ENCODE measurements around the gene C2orf15.
"Not testable (repeated sequence)": the region's sequence is repeated elsewhere in the genome, so short reads cannot be mapped to it uniquely, and the experiment has no call there.

Gene C2orf15

GRCh38 chr2:99169534-99169933 is 28.0 kb downstream of the C2orf15 start:
- DNase-seq, result no peak

DNA sequence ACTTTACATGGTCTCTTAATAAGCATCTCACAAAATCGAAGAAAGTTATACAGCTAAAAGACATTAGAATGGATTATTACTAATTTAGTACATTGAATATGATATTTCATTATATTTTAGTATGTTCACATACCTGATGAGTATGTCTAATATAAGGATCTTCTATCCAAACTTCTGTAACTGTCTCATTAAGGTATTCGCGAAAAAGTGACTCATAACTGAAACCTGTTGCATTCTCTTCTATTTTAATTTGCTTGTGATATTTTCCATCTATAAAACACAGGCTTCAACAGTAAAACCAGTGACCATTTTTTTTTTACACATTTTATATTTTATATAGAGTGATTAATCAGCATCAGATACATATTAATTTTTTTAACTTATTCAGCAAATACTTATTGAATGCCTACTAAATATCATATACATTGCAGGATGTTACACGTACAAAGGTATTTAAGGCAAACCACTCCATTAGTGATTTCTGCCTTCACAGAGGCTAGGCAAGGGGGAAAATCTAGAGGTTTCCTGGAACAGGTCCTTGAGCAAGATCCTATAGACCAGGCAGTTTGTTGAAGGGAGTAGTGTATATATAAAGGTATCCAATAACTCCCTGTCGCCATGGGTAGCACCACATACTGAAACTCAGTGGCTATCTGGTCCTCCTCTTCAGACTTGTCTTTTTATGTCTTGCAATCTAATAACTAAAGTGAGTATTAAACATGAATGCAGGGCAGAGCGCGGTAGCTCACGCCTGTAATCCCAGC is 30.1 kb downstream of the C2orf15 start:
- DNase-seq, result no peak

DNA sequence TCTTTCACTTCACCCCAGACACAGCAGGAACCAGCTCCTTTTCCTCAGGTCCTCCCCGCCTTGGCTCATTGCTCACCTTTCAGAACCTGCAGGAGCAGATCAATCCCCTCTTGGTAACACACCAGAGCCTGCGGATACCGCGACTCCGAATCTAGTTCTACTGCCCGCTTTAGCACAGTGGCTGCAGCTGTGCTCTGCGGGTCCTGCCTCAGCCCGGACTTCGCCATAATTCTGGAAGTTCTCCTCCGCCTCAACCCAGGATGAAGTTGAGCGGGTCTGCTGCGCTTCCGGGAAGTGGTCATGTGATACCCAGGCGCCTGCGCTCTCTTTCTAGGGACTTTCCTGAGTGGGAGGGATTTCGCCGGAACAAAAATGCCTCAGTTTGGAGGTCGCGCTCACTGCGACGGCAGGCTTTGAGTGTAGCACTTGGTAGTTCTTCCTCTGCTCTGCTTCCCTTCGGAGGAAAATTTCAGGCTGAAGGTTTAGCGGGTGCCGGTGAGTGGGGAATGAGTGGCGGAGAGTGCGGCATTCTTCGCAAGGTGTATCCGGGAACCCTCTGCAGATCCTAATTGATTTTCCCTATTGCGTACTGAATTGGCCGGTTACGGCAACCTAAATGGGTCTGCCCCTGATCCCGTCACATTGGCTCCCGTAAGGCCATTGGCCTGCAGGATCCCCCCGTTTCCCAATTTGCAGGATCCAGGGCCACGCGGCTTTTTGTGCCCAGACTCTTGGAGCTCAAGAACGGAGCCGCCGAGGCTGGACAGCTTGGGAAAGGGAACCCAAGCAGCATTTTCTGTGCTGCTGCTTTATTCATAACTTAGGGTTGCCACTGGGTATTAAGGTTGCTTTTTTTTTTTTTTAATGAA is 39.5 kb downstream of the C2orf15 start, which contains the start of the genes MITD1 and MRPL30:
TSS of gene MITD1 (minus strand) at position 304 of the 869 bp plus-strand sequence. CDS start at position 227, 77 bp downstream.
TSS of gene MRPL30 (plus strand) at position 430 of the 869 bp plus-strand sequence. CDS start 5,020 bp downstream, outside the sequence.
- peak; percentile 83 for DNase-seq

DNA sequence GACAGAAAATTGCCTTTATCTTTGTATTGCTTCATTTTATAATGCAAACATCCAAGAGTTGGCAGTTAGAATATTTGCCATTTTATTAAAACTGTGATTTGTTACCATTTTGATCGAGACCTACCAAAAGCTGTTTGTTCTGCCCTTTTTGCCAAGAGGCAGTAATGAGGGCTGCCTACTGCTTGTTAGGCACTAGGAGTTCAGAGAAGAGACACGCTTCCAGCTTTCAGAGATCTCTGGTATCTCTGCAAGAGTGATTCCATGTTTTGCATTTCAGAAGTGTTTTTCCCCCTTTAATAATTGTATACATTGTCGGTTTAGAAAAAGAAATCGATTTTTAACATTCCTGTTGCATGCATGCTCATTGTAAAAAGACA is 40.1 kb downstream of the C2orf15 start:
- no peak for DNase-seq

GRCh38 chr2:99183025-99183424 is 41.5 kb downstream of the C2orf15 start:
- DNase-seq, result no peak

- no peak for DNase-seq
Observed at GRCh38 chr2:99184811-99185210, 43.3 kb downstream of the C2orf15 start.

DNA sequence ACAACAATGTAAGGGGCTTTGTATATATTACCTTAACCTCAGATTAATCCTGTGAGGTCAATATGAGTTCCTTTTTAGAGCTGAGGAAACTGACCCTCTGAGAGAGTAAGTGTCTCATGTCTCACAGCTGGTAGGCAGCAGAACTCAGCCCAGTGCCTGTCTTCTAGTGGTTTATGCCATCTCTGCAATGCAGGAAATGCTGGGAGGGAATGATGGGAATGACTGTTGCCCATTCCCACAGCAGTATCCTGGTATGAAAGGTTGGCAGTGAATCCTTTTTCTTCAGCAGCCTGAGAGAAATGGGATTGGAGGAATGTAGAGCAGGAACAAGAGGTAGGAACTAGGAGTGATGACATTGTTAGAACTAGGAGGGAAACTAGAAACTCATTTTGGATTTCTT is 45.5 kb downstream of the C2orf15 start:
- no peak for DNase-seq

DNA sequence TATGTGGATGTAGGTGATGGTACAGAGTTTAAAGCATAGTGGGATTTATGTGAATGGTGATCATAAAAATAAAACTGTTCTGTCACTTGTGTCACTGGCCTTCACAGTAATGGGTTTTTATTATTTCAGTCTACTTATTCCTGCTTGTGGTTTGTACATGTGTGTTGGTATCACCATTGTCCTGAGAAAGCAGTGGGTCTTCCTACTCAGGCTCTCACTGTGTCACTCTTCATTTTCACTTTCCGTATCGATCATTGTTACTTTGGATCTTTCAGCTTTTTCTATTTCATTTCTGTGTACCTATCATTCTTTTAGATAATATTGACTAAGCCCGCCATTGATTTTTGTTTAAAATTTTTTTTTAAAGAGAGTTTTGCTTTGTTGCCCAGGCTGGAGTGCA is 46.9 kb downstream of the C2orf15 start:
- no peak for DNase-seq

DNA sequence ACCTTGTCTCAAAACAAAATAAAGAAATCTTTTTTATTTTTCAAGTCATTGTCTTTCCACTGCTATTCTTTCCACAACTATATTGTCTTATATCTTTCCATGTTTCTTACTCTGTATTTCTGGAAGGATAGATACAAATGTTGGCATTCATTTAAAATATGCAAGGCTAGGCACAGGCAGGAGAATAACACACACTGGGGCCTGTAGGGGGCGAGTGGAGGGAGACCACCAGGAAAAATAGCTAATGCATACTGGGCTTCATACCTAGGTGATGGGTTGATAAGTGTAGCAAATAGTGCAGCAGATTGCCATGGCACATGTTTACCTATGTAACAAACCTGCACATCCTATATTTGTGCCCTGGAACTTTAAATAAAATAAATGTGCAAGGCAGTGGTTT is 49.0 kb downstream of the C2orf15 start:
- DNase-seq, result no peak

DNA sequence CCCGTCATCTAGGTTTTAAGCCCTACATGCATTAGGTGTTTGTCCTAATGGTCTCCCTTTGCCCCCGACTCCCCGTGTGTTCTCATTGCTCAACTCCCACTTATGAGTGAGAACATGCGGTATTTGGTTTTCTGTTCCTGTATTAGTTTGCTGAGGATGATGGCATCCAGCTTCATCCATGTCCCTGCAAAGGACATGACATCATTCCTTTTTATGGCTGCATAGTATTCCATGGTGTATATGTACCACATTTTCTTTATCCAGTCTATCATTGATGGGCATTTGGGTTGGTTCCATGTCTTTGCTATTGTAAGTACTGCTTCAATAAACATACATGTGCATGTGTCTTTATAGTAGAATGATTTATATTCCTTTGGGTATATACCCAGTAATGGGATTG is 50.9 kb downstream of the C2orf15 start:
- not testable (repeated sequence) for DNase-seq

- no peak for DNase-seq
Observed at GRCh38 chr2:99198103-99198841, 56.8 kb downstream of the C2orf15 start.

DNA sequence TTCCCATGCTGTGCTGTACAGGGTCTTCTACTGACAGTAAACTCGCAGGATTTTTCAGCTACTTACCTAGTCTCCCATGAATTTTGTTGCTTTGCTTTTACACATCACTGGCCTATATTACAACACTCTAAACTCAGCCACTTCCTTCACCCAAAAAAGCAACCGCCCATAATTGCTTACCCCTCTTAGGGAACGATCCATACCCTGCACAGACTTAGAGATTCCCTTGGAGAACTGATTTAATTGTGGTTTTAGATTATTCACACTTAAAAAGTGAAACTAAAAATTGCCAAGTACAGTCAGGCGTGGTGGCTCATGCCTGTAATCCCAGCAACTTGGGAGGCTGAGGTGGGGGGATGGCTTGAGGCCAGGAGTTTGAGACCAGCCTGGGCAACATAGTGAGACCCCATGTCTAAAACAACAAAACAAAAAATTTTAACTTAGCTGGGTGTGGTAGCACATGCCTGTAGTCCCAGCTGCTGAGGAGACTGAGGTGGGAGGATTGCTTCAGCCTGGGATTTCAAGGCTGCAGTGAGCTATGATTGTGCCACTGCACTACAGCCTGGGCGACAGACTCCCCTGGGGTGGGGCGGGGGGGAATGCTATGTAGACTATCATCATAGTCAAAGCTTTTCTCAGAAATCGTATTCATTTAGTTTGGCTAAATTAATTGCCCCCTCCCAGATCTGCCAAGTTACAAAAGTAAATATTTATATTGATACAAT is 58.7 kb downstream of the C2orf15 start:
- no peak for DNase-seq

Data from stimulated activated CD4-positive, alpha-beta T cell treated with anti-CD3 and anti-CD28 coated beads, Interleukin-4, amount 100 ng/mL, for 1 hour (primary cell).